ENCODE measurements around the gene RAB20.

- TF ChIP-seq POLR2AphosphoS5 (IDR thresholded peaks at IDR 0.05; ENCODE audit: low read depth, low read length) (no peak), TAF1 (IDR thresholded peaks at IDR 0.05; ENCODE audit: borderline replicate concordance, insufficient read depth, low read length) (no peak), SIN3A (IDR thresholded peaks at IDR 0.05; ENCODE audit: borderline replicate concordance, insufficient read depth, low read length) (no peak), FOXP2 (optimal IDR thresholded peaks at IDR 0.05; ENCODE audit: borderline replicate concordance, extremely low read depth, extremely low read length, insufficient read depth) (no peak)
- TF ChIP-seq, protein P1, sequence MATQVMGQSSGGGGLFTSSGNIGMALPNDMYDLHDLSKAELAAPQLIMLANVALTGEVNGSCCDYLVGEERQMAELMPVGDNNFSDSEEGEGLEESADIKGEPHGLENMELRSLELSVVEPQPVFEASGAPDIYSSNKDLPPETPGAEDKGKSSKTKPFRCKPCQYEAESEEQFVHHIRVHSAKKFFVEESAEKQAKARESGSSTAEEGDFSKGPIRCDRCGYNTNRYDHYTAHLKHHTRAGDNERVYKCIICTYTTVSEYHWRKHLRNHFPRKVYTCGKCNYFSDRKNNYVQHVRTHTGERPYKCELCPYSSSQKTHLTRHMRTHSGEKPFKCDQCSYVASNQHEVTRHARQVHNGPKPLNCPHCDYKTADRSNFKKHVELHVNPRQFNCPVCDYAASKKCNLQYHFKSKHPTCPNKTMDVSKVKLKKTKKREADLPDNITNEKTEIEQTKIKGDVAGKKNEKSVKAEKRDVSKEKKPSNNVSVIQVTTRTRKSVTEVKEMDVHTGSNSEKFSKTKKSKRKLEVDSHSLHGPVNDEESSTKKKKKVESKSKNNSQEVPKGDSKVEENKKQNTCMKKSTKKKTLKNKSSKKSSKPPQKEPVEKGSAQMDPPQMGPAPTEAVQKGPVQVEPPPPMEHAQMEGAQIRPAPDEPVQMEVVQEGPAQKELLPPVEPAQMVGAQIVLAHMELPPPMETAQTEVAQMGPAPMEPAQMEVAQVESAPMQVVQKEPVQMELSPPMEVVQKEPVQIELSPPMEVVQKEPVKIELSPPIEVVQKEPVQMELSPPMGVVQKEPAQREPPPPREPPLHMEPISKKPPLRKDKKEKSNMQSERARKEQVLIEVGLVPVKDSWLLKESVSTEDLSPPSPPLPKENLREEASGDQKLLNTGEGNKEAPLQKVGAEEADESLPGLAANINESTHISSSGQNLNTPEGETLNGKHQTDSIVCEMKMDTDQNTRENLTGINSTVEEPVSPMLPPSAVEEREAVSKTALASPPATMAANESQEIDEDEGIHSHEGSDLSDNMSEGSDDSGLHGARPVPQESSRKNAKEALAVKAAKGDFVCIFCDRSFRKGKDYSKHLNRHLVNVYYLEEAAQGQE (IDR thresholded peaks at IDR 0.05; ENCODE audit: insufficient read depth in 1 of 2, low read depth in 2 of 2, low read length in 2 of 2): no peak
Measured at GRCh38 chr13:110597041-110597689, 35.6 kb upstream of the RAB20 start.

Data from PFSK-1 (cell line).